Subcutaneous abdominal adipose tissue (tissue), 5 donors: Measurements from ENCODE around the gene CYP17A1.
A peak's percentile ranks its signal among the peaks of the same experiment; 100 is the strongest.

ENCODE experiments used
- H3K27ac ChIP-seq: one replicate; pipeline ENCODE4 v1.7.0; 2013; ENCODE audit warnings: low read depth, mild to moderate bottlenecking, inconsistent platforms, low read length, moderate library complexity
- H3K27me3 ChIP-seq, 5 donors: one replicate each; pipeline ENCODE4 v1.7.0; 2013; ENCODE audit warnings: low read length in 5 of 5, inconsistent platforms in 1 of 5; ENCODE audit not compliant: control insufficient read depth in 5 of 5, insufficient read depth in 4 of 5
- H3K36me3 ChIP-seq, 5 donors: one replicate each; pipeline ENCODE4 v1.7.0; 2013; ENCODE audit warnings: low read length in 5 of 5; ENCODE audit not compliant: control insufficient read depth in 5 of 5, insufficient read depth in 5 of 5
- H3K4me1 ChIP-seq, 5 donors: one replicate each; pipeline ENCODE4 v1.7.0; 2013; ENCODE audit warnings: low read length in 5 of 5, mild to moderate bottlenecking in 3 of 5, moderate library complexity in 1 of 5; ENCODE audit not compliant: control insufficient read depth in 5 of 5, insufficient read depth in 5 of 5
- H3K4me3 ChIP-seq, 5 donors: one replicate each; pipeline ENCODE4 v1.7.0; 2013; ENCODE audit warnings: low read length in 5 of 5, low read depth in 1 of 5
- H3K9ac ChIP-seq, 5 donors: one replicate each; pipeline ENCODE4 v1.7.0; 2013; ENCODE audit warnings: low read length in 5 of 5, mild to moderate bottlenecking in 4 of 5, moderate library complexity in 3 of 5
- H3K9me3 ChIP-seq, 5 donors: one replicate each; pipeline ENCODE4 v1.7.0; 2013; ENCODE audit warnings: low read length in 5 of 5; ENCODE audit not compliant: control insufficient read depth in 5 of 5
- donor health status: healthy.
- donor health status: healthy.
- donor health status: healthy.
- donor health status: healthy.
- donor health status: healthy.

Gene CYP17A1

DNA sequence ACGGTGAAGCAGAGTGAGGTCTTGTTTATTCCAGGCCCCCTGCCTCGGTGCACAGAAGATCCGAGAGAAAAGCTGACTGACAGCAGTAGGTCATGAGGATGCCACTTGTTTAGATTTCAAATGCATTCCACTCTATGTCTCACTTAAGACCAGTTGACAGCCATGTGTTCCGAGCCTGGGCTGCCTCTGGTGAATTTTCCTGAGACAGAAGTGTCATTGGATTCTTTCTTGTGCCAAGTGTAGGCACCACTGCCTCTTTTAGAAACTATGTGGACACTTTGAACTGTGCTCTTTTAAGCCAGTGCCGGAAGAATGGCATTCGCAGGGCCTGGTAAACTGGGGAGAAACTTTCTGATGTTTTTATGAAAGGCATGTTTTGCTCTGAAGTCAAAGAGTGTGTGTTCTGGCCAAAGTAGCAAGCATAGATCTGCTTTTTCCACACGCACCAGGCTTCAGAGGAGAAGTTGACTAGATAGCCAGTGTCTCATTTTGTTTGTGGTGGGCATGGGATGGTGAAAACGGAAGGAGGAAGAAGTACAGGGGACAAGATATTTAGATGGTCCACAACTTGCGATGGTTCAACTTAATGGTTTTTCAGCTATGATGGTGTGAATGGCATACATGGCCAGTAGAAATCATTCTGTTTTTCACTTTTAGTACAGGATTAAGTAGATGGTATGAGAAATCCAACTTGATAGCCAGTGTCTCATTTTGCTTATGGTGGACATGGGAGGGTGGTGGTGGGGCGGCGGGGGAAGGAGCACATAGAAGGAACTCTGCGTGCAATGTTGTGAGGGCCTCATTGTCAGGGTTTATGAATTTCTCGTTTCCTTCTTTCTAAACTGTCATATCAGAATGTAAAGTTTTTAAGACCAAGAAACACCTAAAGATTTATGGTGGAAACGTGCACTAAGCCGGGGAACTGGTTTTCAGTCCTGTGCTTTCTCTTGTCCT lies 41.5 kb downstream of the CYP17A1 start:
- H3K27me3 ChIP-seq, result no peaks in the 10 kb centered on the region
- H3K27ac ChIP-seq, result peak overlapping the region; percentile 70
- peak overlapping the region in 3 of 5 donors; percentile 3 to 61 (median 30) for H3K9ac ChIP-seq
- H3K9me3 ChIP-seq, result no peaks in the 10 kb centered on the region
- peak overlapping the region in 3 of 5 donors; percentile 29 to 42 (median 41) for H3K4me3 ChIP-seq
- peaks cover 11 to 72% (median 63%) of the 10 kb centered on the region in 5 donors for H3K4me1 ChIP-seq
- peaks cover 0 to 30% (median 20%) of the 10 kb centered on the region in 5 donors for H3K36me3 ChIP-seq

DNA sequence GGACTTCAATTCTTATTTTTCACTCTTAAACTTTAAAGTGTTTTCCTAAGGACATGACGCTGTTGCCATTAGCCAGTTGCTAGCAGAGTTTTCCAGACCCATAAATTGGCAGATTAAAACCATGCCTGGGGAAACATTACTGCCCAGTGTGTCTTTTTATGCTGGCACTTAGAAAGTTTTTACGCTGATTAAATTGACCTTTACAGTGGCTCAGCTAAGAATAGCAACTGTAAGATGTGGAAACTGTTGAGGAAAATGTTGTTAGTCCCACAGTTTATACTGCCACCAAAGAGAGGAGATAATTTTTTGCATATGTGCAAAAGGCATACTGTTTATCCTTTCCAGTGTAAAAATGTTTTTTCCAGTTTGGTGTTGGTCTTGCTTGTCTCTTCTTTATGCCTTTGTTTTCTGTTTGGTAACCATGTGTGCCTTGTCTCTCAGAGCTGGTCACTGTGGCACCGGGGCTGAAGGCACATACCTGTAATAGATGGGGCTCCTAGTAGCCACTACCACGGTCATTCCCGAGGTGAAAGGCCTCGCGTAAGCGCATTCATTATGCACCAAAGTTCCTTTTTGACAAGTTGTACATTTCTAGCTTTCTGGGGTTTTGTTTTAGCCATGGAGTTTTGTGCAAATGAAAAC lies 45.3 kb downstream of the CYP17A1 start:
- H3K9ac ChIP-seq, result no peak overlapping the region
- H3K36me3 ChIP-seq, result peaks cover 0 to 4% (median 0%) of the 10 kb centered on the region in 5 donors
- H3K9me3 ChIP-seq, result no peaks in the 10 kb centered on the region
- no peak overlapping the region for H3K4me3 ChIP-seq
- no peak overlapping the region for H3K27ac ChIP-seq
- H3K27me3 ChIP-seq, result no peaks in the 10 kb centered on the region
- H3K4me1 ChIP-seq, result peaks cover 0 to 52% (median 32%) of the 10 kb centered on the region in 5 donors

DNA sequence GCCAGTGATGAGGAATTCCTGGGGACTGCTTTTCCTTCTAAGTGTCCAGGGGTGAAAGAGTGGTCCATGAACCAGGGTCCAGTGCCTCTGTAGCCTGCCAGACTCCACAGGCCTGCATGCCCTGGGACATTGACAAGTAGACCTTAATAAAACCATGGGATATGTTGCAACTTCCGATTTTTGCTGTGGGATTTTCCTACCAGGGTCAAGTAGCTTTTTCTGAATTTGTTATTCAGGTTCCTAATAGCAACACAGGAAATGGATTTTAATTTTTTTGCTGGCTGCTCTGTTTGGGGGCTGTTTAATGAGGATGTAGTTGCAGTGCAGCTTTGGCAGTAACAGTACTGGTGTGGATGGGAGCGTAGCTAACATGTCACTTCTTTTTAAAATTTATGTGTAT lies 51.4 kb downstream of the CYP17A1 start:
- Histone ChIP-seq H3K4me1 (peaks cover 25 to 57% (median 52%) of the 10 kb centered on the region in 5 donors), H3K9ac (peak overlapping the region in 2 of 5 donors; percentile 71 to 74)

DNA sequence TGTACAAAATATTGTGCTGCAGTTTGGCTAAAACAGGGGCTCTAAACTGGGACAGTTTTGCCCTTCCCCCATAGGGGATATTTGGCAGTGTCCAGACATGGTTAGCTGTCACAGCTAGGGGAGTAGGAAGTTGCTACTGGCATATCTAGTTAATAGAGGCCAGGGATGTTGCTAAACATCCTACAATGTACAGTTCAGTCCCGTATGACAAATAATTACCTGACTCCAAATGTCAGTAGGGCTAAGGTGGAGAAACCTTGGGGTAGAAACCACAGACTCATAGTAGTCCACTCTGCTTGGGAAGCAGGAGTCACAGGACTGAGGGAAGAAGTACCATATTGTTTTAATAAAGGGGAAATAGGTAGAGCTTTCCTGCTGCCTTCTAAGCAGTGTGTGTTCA lies 53.6 kb downstream of the CYP17A1 start:
- peak overlapping the region in 3 of 5 donors; percentile 10 to 47 (median 25) for H3K4me3 ChIP-seq

More for the DNA sequence above, 51.4 kb downstream of the CYP17A1 start:
- Histone ChIP-seq H3K4me3 (peak overlapping the region in 4 of 5 donors; percentile 2 to 57 (median 36)), H3K36me3 (peaks cover 0 to 2% (median 0%) of the 10 kb centered on the region in 5 donors), H3K9me3 (no peaks in the 10 kb centered on the region), H3K27me3 (no peaks in the 10 kb centered on the region), H3K27ac (peak overlapping the region; percentile 75)

DNA sequence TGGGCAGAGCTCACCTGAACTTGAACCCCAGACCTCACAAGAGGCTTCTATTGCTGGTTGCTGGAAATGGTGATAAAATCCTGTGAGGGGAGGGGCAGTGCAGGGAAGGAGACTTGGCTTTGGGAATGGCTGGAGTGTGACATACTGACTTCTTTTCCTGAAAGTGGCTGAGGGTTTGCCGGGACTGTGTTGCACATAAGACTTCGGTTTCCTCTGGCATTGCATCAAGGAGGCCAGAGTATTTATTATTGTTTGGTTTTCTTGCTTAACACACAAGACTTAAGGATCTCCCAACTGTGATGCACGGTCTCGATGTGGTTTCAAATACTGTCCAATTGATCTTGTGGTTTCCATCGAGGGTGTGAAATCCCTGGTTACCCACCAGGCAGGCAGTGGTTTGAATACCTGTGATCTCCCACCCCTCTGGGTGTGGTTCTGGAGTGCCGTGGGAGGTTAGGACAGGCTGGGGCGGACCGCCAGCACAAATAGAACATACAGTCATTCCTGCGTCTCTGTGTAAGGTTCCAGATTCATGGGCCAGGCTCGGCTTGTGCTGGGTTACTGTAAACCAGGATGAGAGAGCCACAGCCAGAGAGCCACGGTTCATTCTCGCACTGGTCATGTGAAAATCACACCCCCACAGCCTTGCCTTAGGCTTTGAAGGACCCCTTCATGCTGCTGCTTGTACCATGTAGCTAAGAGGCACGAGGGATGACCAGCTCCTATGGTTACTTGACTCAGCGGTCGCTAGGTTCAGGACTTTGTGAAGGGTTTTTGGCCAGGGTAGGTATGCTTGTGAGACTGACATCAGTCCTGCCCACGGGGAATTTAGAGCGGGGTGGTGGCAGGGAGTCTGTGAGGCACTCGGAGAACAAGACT lies 54.3 kb downstream of the CYP17A1 start:
- peak overlapping the region; percentile 33 to 88 (median 71) for H3K9ac ChIP-seq
- H3K27me3 ChIP-seq, result no peaks in the 10 kb centered on the region
- peaks cover 0 to 4% (median 0%) of the 10 kb centered on the region in 5 donors for H3K36me3 ChIP-seq
- peak overlapping the region in 4 of 5 donors; percentile 6 to 47 (median 18) for H3K4me3 ChIP-seq
- H3K27ac ChIP-seq, result peak overlapping the region; percentile 98
- H3K9me3 ChIP-seq, result no peaks in the 10 kb centered on the region
- H3K4me1 ChIP-seq, result peaks cover 33 to 83% (median 75%) of the 10 kb centered on the region in 5 donors

More for the DNA sequence above, 53.6 kb downstream of the CYP17A1 start:
- H3K36me3 ChIP-seq, result peaks cover 0 to 4% (median 0%) of the 10 kb centered on the region in 5 donors
- peak overlapping the region; percentile 98 for H3K27ac ChIP-seq
- H3K27me3 ChIP-seq, result no peaks in the 10 kb centered on the region
- peaks cover 29 to 77% (median 69%) of the 10 kb centered on the region in 5 donors for H3K4me1 ChIP-seq
- H3K9ac ChIP-seq, result peak overlapping the region; percentile 33 to 88 (median 71)
- H3K9me3 ChIP-seq, result no peaks in the 10 kb centered on the region

GRCh38 chr10:102781921-102782557 lies 55.2 kb downstream of the CYP17A1 start:
- peak overlapping the region in 2 of 5 donors; percentile 25 to 47 for H3K4me3 ChIP-seq
- H3K27ac ChIP-seq, result peak overlapping the region; percentile 98
- no peaks in the 10 kb centered on the region for H3K27me3 ChIP-seq
- H3K4me1 ChIP-seq, result peaks cover 33 to 90% (median 81%) of the 10 kb centered on the region in 5 donors
- peak overlapping the region; percentile 33 to 88 (median 66) for H3K9ac ChIP-seq
- no peaks in the 10 kb centered on the region for H3K9me3 ChIP-seq
- H3K36me3 ChIP-seq, result peaks cover 0 to 4% (median 0%) of the 10 kb centered on the region in 5 donors

DNA sequence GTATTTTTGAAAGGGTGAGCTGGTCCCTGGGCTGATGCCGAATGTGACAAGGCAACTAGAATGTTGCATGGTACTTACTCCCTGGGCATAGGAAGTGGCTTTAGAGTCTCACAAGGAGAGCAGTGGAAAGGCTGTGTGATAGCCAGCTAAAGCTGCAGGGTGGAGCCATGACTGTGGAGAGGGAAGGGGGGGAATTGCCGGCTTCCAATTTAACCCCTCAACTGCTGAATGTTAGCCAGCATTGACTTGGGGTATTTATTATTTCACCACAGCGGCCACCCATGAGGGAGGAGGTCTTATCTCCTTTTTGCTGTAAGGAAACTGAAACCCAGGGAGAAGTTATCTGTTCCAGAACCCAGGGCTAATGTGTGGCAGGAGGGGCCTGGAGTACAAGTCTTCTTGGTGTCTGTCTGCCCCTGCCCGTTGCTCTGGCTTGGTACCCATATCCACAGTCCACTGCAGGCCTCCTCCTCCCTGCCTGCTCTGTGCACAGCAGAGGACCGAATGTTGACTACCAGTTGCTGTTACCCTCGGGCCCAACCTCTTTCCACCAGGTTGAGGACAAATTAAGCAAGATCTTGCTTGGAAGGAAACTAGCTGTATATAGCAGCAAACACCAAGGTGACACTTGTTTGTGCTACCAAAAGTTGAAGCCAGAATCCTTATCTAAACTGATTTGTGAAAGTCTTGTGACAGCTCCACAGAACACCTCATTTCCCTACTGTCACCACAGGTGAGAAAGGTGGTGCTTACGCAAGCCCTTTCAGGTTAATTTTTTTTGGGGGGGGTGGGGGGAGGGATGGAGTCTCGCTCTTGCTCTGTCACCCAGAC lies 55.9 kb downstream of the CYP17A1 start:
- Histone ChIP-seq H3K36me3 (peaks cover 0 to 4% (median 0%) of the 10 kb centered on the region in 5 donors), H3K9ac (peak overlapping the region in 4 of 5 donors; percentile 0 to 19 (median 12)), H3K9me3 (no peaks in the 10 kb centered on the region), H3K4me1 (peaks cover 35 to 90% (median 81%) of the 10 kb centered on the region in 5 donors), H3K4me3 (no peak overlapping the region), H3K27me3 (no peaks in the 10 kb centered on the region), H3K27ac (peak overlapping the region; percentile 98)
